OCI-LY1 (cell line): ENCODE results near the gene NGF.

Source experiments
- CTCF ChIP-seq: fragments of 200-600 bp; sonication (generic), shearing (Covaris generic); IDR thresholded peaks from 2 replicates; pipeline ENCODE4 v1.5.1; 2017; ENCODE audit warnings: mild to moderate bottlenecking, antibody characterized with exemption, low read length, moderate library complexity, mixed read lengths
- EZH2 ChIP-seq: fragments of 200-600 bp; sonication (generic), shearing (Covaris generic); IDR thresholded peaks from 2 replicates; pipeline ENCODE4 v1.8.0; 2017; ENCODE audit warnings: borderline replicate concordance, mixed run types, mild to moderate bottlenecking, antibody characterized with exemption, low read length, moderate library complexity, mixed read lengths

- TF ChIP-seq EZH2 (no peak), CTCF (no peak)
Observed at GRCh38 chr1:115282807-115283208, 55.2 kb downstream of the NGF start.
